CD4-positive, alpha-beta T cell treated with Interleukin-4 for 1 hour (primary cell): Measurements from ENCODE around the gene INPP5D.
"Not testable (repeated sequence)": the region's sequence is repeated elsewhere in the genome, so short reads cannot be mapped to it uniquely, and the experiment has no call there.

Source experiments
- DNase-seq, 2 donors: peaks; one replicate each; pipeline ENCODE4 v3.0.0-alpha.2; 2020 to 2022

The INPP5D gene

DNA sequence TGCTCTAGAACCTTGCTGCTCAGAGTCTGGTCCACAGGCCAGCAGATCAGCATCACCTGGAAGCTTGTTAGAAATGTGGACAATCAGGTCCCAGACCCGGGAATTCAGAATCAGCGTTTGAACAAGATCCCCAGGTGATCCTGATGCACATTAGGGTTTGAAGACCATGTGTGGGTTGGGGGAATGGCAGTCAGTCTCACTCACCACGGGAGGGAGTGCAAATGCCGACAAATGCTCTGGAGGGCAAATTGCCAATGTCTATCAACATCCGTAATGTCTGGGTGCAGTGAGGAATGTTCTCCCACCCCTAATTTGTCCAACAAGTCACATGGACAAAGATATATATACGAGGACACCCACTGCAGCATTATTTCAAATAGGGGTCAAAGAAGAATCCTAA, 34.5 kb downstream of the INPP5D start:
- no peak for DNase-seq

DNA sequence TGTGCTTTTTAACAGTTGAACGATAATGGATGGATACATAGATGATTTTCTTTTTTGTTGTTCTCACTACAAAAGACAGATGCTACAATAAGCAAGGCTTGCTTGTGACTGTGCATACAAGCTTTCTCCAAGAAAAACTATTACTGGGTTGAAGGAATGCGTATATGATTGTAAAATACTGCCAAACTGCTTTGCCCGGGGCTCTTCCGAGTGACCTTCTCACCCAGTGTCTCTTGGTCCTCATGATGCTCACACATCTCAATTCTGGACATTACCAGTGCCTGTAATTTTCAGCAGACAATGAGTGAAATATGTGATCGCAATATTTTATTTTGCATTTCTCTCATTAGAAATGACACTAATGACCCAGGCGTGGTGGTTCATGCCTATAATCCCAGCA, 35.9 kb downstream of the INPP5D start:
- no peak for DNase-seq

DNA sequence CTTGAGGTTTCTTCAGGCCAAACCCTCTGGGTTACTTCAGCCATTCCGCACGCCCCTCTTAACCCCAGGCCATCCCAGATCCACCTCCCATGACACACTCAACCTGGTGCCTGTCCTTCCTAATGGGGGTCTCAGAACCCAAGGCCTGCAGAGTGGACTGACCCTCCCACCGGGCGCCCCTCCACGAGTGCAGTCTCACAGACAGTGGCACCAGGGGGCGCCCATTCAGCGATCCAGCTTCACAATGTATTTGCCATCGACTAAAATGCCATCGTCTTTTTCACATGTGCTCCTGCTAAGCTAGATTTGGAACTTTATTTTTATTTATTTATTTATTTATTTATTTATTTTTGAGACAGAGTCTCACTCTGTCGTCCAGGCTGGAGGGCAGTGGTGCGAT, 38.5 kb downstream of the INPP5D start:
- DNase-seq = no peak

DNA sequence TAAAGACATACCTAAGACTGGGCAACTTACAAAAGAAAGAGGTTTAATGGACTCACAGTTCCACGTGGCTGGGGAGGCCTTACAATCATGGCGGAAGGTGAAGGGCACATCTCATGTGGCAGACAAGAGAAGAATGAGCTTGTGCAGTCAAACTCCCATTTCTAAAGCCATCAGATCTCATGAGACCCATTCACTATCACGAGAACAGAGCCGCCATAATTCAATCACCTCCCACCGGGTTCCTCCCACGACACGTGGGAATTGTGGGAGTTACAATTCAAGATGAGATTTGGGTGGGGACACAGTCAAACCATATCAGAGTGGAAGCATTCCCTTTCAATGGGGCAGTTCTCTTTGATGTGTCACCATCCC, 39.7 kb downstream of the INPP5D start:
- DNase-seq = not testable (repeated sequence)

DNA sequence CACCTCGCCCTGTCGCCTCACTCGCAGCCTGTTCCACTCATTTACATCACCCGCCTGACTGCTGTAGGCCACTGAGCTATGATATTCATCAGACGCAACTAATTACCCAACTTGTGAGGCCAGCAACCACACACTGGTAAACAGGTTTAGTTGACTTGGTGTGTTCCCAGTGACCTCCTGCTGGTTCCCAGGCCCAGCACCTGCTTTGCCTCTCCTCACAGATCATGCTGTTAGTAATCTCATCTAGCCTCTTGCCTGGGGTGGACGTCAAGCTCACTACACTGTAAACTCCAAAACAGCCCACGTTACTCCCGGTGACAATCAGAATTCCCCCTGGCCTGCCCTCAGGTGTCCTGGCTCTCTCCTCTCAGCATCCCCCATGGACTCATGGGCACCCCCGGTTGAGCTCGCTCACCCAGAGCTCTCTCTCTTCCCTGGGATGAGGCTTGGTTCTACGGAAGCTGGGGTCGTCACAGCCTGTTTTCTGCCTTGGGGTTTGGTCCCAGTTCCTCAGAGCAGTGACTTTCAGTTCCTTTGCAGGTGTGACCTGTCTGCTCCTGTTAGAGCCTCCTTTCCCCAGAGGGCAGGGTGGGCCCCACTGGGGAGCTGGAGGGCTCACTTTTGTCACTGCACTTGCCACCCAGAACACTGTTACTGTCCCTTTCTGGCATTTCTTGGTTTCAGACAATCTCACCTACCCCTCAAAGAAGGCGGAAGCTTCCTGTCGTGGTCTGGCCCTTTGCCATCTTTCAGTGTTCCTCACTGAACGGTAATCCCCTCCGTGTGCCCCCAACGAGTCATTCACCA, 40.3 kb downstream of the INPP5D start:
- peak; percentile 70 to 83 for DNase-seq

DNA sequence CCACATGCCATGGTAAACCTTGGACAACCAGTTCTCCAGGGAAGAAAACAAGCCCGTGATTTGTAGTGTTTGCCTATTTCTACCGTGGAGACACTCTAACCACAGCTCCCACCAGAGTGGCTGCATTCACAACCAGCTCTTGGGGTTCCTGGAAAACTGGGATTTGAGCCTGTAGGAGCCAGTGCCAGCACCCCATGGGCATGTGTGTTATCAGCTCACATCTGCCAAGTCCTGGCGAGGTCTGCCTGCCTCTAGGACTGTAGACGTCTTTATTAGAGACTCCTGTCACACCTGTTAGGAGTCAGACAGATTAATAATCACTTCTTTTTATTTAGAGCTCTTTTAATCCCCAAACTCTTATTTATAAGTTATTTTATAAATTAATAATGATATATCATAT, 41.0 kb downstream of the INPP5D start:
- DNase-seq = no peak

DNA sequence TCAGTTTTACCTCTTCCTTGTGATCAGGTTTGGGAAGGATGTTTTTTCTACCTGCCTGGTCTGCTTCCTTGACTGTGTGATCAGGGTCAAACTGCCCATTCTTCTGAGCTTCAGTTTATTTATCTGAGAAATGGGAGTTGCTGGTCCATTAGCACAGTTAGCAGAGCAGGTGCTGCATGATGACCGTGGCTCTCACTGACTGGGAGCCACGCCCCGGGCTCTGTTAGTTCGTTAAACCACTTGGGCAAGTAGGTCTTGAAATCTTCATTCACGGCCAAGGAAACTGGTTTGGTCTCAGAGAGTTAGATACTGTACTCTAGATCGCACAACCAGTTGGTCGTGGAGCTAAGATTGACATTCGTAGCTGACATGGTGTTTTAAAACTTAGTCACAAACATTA, 41.7 kb downstream of the INPP5D start:
- no peak for DNase-seq

DNA sequence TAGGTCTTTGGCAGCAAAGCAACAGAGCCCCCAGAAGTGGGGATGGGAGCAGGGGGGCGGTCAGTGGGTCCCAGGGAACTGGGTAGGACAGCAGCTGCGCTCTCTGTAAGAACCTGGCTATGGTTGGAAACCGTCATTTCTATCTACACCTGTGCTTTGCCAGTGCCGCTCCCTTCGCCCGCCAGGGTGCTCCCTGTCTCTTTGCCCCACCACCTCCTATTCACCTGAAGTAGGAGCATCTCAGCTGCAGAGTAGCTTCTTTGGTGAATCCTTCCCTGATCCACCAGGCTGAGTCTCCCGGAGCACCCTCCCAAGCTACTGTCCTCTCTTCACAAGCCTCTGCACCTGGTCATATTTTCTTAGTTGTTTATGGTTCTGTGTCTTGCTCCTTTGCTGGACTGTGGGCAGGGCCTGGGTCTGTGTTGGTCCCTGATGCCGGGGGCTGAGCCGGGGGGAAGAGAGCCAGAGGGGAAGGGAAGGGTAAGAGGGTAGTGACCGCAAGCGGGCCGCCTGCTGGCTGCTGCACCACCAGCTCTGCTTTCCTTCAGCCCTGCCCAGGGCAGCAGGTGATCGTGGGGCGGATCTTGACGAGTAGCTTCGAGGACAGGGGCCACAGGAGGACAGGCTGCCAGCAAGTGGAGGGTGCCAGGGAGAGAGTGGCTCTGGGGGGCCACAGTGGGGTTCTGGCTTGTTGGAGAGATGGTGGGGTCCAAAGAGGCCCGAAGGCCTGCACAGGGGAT, 45.2 kb downstream of the INPP5D start:
- no peak for DNase-seq

DNA sequence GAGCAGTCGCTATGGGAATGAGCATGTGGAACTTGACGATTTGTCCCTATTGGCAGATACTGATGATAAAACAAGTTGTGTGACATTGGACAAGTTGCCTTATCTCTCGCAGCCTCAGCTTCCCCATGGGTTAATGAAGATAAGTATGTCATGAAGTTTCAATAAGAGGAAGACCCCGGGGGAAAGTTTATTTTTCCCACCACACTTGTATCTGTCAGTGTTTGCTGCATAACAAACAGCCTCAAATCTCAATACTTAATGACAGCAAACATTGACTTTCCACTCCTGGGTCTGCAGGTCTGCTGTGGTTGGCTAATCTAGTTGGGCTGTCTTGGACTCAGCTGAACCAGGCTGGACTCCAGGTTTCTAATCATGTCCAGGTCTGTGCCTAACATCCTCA, 45.8 kb downstream of the INPP5D start:
- DNase-seq = no peak

DNA sequence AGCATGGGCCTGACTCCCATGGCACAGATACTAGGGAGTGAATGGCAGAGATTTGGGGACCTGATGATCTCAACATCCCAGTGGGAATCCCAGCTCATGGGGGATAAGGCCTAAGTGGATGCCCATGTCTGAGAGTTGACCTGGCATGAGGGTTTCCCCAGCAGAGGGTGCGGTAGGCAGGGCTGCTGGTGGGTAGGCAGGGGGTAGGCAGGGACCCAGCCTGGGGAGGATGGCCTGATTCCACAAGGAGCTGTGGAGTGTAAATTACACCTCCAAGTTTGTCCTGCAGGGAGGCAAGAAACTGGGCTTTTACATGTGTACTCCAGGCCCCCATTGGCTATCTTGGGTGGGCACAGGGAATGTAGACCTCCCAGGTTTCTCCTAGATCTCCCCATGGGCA, 46.9 kb downstream of the INPP5D start:
- no peak for DNase-seq

DNA sequence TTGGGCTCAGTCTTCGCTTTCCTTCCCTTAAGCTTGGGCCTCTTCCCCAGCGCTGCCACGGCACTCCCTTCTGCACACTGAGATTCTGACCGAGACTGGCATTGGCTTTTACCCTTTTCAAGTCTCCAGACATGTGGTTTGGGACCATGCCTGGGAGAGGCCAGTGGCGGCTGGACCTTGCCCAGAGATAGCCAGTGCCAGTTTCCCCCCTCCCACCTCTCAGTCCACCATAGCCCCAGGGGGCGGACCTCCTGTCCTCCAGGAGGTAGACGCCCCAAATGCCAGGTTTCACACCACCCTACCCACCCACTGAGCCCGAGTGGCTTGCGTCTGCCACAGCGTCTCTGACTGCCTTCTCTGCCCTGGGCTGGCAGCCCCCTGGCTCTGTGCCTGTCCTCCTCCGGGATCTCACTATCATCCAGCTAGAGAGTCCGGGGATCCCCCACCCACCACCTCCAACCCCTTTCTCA, 47.7 kb downstream of the INPP5D start:
- DNase-seq = no peak

DNA sequence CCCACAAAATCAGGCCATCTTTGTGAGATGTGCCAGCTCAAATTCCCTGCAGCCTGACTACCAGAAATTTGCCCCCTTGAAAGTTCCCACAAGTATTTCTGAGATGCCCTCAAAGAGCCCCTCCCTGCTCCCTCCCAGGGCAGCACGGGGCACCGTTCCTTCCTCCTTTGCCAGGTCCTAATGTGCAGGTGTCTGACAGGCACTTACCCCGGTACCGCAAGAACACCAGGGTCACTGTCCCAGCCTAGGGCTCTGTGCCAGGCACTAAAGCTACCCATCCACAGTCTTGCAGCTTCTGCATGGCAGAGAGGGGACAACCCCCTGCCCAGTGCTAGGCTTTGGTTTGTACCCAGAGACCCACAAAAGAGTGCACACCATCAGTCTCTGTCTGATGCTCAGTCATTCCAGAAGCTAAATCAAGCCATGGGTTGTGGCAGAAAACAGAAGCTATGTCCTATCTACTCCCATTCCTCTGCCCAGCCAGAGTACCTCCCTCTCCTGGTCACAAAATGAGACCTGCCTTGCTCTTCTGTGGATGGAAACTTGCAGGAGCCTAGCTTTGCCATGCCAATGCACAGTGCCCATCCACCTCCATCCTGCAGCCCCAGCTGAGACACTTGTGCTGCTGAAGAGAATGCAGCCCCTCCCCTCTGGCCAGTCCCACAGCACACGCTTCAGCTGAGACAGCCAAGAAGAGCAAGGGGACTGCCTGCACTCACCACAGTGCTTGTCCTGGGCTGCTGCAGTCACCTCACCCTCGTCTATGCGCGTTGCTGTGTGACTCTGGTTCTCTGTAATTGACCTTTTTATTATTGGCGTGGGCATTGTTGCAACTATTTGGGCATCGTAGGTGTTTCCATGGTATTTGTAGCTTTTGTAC, 48.7 kb downstream of the INPP5D start:
- DNase-seq = no peak

DNA sequence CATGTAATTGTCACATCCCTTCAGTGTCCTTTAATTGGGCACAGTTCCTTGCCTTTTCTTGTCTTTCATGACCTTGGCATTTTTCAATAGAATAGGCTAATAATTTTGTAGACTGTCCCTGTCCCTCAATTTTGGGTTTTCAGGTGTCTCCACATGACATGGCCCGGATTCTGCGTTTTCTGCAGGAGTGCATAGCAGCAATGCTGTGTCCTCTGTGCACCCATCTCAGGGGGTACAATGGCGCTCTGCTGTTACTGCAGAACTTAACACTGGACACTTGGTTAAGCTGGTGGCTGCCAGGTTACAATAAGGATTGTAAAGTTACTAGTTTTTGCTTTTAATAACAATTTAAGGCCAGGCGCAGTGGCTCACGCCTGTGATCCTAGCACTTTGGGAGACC, 51.3 kb downstream of the INPP5D start:
- no peak for DNase-seq

DNA sequence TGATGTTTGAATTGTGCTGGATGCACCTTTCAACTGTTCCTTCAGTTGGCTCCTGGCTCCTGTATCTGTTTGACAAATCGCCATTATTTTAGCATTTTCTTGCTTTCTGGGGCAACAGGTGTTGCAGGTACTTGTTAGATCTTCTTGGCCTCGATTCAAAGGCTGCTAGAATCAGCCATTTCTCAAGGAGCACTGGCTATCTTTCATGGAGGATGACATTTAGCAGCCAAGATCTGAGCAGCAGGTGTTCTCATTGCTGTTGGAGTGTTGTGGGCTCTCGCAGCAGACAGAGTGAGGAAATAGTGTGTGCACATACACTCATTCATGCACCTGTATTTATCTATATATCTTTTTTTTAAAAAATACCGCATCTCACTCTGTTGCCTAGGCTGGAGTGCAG, 52.2 kb downstream of the INPP5D start:
- no peak for DNase-seq

DNA sequence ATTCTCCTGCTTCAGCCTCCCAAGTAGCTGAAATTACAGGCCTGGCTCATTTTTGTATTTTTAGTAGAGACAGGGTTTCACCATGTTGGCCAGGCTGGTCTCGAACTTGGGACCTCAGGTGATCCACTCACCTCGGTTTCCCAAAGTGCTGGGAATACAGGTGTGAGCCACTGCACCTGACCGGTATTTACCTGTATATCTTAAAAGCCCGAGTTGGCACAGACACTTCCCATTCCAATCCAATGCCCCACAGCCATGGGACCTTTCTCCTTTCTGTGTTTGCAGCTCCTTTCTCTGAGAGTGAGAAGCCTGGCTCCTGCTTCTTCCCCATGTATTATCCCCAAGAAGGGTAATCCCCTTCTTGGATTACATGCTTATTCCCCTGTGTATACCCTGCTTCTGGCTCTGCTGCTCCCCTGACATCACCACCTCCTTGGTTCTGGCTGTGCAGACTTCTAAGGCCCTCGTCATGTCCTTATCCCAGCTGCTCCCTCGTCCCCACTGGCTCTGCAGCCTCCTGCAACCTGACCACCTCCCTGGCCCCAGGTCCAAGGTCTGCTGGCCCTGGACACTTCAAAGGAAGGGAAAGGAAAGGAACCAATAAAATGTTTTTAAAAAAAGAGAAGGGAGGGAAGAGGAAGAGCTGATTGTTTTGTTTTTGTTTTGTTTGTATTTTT, 52.8 kb downstream of the INPP5D start:
- no peak for DNase-seq

DNA sequence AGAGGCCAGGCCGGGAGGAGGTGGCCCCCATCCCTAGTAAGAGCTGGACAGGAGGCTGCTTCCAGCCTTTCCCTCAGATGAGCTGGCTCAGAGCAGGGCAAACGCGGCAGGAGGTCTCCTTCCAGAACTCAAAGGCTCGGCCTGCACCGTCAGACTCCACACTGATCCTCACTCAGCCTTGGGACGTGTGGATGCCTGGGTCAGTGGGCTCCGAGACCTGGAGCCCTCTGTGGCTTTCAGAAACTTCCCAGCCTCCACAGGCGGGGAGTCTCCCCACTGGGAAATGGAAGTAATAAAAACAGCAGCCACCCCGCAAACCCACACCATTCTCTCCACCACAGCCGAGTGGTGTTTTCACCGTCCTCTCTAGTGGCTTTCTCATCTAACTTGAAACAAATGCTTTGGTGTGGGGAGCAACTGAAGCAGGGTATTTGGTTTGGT, 54.3 kb downstream of the INPP5D start:
- peak in 1 of 2 donors; percentile 15 for DNase-seq

DNA sequence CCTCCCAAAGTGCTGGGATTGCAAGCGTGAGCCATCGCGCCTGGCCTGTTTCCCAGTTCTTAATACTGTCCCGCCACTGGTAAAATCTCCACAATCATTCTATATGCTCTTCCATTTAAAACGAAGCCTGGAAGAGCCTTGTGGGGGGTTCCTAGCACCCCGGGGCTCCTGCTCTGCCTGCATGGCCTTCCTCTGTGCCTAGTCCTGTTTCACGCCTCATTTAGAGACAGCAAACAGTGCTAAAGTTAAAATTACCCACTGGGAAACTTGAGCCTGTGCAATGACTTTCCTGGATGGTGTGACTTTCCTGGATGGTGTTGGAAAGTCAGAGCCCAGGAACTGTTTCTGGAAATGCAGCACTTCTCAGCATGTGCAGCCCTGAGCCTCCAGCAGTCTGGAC, 55.0 kb downstream of the INPP5D start:
- no peak for DNase-seq

DNA sequence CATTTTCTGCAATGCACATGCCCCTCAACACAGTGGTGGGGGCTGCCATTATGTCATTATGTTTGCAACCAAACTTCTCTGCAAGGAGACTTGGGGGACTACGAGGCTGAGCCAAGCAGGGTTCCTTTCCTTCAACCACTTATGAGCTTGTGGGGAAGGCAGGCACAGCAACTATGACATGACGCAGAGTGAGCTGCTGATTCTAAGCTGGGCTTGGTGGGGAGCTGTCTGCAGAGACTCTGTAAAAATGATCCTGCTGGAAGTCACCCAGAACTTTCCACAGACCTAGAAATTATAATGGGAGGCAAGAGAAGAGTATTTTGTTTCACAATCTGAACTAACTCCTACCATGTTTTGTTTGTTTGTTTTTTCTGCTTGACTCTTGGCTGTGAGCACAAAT, 55.6 kb downstream of the INPP5D start:
- DNase-seq = no peak

DNA sequence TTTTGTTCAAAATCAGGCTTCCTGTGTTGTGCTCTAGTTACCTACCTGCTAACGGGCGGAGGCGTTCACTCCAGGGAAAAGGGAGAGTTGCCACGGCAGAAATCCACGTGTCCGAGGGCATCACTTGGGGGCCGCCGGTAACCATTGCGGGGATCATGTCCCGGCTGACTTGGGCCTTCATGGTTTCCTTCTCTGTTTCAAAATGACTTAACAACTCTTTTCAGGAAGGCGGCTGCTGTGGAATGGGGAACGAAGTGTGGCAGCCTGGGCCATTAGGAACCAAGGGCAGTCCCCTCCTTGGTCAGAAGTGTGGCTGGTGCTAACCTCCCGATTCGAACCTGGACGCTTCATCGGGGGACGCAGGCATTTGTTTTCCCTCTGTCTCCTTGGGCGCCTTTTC, 56.8 kb downstream of the INPP5D start:
- no peak for DNase-seq

DNA sequence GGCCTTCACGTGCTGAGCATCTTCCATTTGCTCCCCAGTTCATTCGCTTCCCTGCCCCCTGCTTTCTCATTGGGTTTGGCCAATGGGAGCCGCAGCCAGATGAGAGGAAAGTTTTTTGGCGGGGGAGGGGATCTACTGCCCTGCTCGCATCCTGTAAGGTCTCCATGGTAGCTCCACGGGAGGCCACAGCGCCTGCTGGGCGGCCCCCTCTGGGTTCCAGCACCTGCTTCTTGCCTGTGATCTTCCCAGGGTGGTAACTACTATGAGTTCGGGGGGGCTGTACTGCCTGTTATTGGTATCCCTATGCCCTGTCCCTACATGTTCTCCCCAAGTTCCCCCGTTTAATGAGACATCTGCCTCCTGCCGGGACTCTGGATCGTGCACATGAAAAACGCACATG, 57.2 kb downstream of the INPP5D start:
- DNase-seq = no peak

DNA sequence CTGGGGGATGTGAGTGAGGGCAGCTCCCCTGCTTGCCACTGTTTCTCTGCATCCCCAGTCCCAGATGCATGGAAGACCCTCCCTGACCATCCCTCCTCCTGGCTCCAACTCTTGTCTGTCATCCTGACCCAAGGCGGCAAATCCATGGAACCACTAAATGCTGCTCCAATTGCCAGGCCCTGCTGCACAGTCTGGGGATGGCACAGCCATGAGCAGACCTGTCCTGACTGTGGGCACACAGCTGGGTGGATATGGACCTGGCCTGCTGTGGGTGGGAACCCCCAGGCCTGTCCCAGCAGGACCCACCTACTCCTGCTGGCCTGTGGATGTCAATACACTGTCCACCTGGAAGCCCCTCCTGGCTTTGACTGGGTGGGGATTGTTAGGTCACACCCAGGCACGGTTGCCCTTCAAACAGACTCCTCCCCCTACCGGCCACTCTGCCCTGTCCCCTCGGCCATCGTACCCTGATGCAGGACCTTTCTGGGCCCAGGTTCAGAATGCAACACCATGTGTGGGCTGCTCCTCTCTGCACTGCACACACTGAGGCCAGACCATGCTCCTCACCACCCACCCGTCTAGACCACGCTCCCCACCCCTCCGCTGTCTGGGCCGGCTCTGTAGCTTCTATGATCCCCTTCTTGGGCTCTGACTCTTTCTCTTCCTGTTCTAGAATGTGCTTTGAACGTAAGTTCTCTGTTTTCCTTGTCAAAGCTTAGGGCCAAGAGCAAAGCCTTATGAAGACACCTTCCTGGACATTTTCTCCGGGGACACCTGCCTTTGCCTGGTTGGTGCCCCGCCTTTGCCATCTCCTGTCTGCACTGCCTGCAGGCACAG, 57.9 kb downstream of the INPP5D start:
- no peak for DNase-seq

DNA sequence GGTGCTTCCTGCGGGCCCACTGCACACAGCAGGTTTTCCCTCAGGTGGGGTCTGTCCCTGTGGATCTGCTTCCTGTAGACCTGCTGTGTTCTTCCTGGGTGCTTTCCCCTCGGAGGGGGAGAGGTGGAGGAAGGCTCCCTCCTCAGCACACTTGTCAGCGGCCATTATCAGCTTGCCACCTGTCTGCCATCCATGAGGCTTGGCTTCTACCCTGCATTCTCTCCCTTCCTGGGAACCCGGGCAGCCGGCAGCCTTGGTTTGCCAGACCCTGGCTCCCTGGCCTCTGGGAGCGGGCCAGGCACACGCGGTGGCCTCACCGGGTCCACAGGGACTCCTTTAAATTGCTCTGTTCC, 58.5 kb downstream of the INPP5D start:
- DNase-seq = no peak
